ENCODE results near the gene KLK7. TPM values are rescaled to one million over a fixed set of nuclear protein-coding genes. Genes with fewer than 3 reads are reported as not detected.

KLK7 gene
- total and polyA plus RNA-seq, 2 of the 4 experiments (the other 2 are of a cell fraction): not detected

DNA sequence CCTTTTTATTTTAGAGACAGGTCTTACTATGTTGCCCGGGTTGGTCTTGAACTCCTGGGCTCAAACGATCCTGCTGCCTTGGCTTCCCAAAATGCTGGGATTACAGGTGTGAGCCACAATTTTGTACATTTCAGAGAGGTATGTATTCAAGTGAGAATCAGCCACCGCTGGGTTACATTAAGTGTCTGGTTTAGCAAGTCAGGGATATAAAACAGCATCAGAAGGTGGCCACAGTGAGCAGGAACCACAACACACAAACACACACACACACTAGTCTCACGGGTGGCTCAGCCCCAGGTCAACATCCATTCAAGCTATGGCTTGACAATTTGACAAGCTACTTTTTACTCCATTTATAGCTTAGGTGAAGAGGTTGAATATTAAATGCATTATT, 51.0 kb downstream of the KLK7 start:
- H2BK120ac ChIP-seq (ENCODE audit: low read depth, low read length): no peak overlapping the region
- no peaks in the 10 kb centered on the region for H3K4me1 ChIP-seq (ENCODE audit: control insufficient read depth, insufficient read depth, low read length)
- no peak for ATAC-seq (ENCODE audit: low read depth)
- H3K9me3 ChIP-seq (ENCODE audit: control insufficient read depth, insufficient read depth, low read length): no peaks in the 10 kb centered on the region
- no peak overlapping the region for H3K4me2 ChIP-seq (ENCODE audit: low read depth, low read length)
- ChIA-PET CTCF (interaction anchor here (0.6 kb wide), 1 partner anchor 57 kb away, joined by 3 read pairs; no protein-coding TSS in a partner anchor), POLR2A (ENCODE audit: unreplicated experiment) (no interaction called here)
- H4K8ac ChIP-seq (ENCODE audit: low read depth in 2 of 2, low read length in 2 of 2): no peak overlapping the region
- H4K5ac ChIP-seq (ENCODE audit: low read depth, low read length): no peak overlapping the region
- no peak overlapping the region for H2AK5ac ChIP-seq (ENCODE audit: low read depth, low read length)
- dilution Hi-C loops (cut with HindIII; ENCODE audit: low sequenced_read_pairs, unreplicated experiment) (no loop called here), intact Hi-C loops (cut with micrococcal nuclease) (loop anchor here (5.0 kb wide), 1 partner anchor 165 kb away; no protein-coding TSS in a partner anchor), in situ Hi-C loops (cut with MboI; ENCODE audit: low sequenced_read_pairs) (no loop called here)
- no peaks in the 10 kb centered on the region for H3K27me3 ChIP-seq (ENCODE audit: control insufficient read depth, insufficient read depth, low read length)
- H3K36me3 ChIP-seq (ENCODE audit: control insufficient read depth, insufficient read depth, low read length): no peaks in the 10 kb centered on the region
- H3K9me1 ChIP-seq (ENCODE audit: insufficient read depth, low read length): no peaks in the 10 kb centered on the region
- H4K91ac ChIP-seq (ENCODE audit: insufficient read depth, low read depth, low read length): no peak overlapping the region
- H3K14ac ChIP-seq (replicated peaks; ENCODE audit: low read depth, low read length): no peak overlapping the region
- no peak overlapping the region for H3K27ac ChIP-seq (ENCODE audit: insufficient read depth, low read length)
- BruUV-seq (replicated peaks): no TSS peak
- no peaks in the 10 kb centered on the region for H3K79me1 ChIP-seq (ENCODE audit: low read depth in 1 of 2, low read length in 2 of 2)
- H3K4me3 ChIP-seq (ENCODE audit: insufficient read depth, low read depth, low read length): no peak overlapping the region
- 67% methylated on average over 1 of the region's 4 CpGs; no CpG with 5 or more reads in 1 of the 2 experiments for WGBS, 2 experiments (ENCODE audit: extremely low coverage in 2 of 2, insufficient read length in 1 of 2)
- no peak overlapping the region for H2AFZ ChIP-seq (replicated peaks; ENCODE audit: low read length, poor library complexity)
- H3K23ac ChIP-seq (ENCODE audit: low read depth, low read length): no peak overlapping the region
- H2BK5ac ChIP-seq (ENCODE audit: low read depth, low read length, poor library complexity, severe bottlenecking): no peak overlapping the region
- no peak overlapping the region for H2BK20ac ChIP-seq (ENCODE audit: low read depth, low read length)
- no peak overlapping the region for H3K18ac ChIP-seq (ENCODE audit: low read depth, low read length)
- H3K9ac ChIP-seq (ENCODE audit: low read depth, low read length): no peak overlapping the region
- no peak overlapping the region for H3K4ac ChIP-seq (ENCODE audit: low read depth, low read length)
- H2AK9ac ChIP-seq (replicated peaks; ENCODE audit: low read depth, low read length, poor library complexity): no peak overlapping the region
- no peaks in the 10 kb centered on the region for H4K20me1 ChIP-seq (ENCODE audit: insufficient read depth, low read length)
- TF ChIP-seq FOS (IDR thresholded peaks at IDR 0.05; ENCODE audit: low read depth, low read length): no peak
- no peak for DNase-seq
- no peak overlapping the region for H3K56ac ChIP-seq (ENCODE audit: extremely low read depth, insufficient read depth, low read length)
- H2BK15ac ChIP-seq (ENCODE audit: low read depth, low read length): no peak overlapping the region
